PC-9 (cell line): ENCODE measurements around the gene SLAMF8.

Source experiments
- CTCF ChIP-seq: fragments of 200-600 bp; sonication (generic); conservative IDR thresholded peaks from 2 replicates; pipeline ENCODE4 v1.6.1; 2017; ENCODE audit warnings: mixed run types, antibody characterized with exemption, mild to moderate bottlenecking, moderate library complexity
- EZH2 ChIP-seq: fragments of 200-600 bp; sonication (generic); IDR thresholded peaks from 2 replicates; pipeline ENCODE4 v1.8.0; 2017; ENCODE audit warnings: antibody characterized with exemption, low read depth

- TF ChIP-seq CTCF (no peak), EZH2 (no peak)
Measured at GRCh38 chr1:159857889-159858288, 31.2 kb downstream of the SLAMF8 start.
